Measurements from ENCODE around the gene MAGI2.

- TF ChIP-seq CTCF (IDR thresholded peaks at IDR 0.05; ENCODE audit: low read depth, low read length, poor library complexity, severe bottlenecking) = no peak
- TF ChIP-seq EZH2phosphoT487 (IDR thresholded peaks at IDR 0.05; ENCODE audit: borderline replicate concordance, low read length) = no peak
Observed at GRCh38 chr7:78497728-78498427, 955.6 kb downstream of the MAGI2 start.
